Measurements from ENCODE around the gene NDUFA7.
"Not testable (repeated sequence)": the region's sequence is repeated elsewhere in the genome, so short reads cannot be mapped to it uniquely, and the experiment has no call there.

NDUFA7 gene

GRCh38 chr19:8341504-8341903, 20.3 kb upstream of the NDUFA7 start:
- DNase-seq (ENCODE audit: low read depth) = not testable (repeated sequence)

- DNase-seq (ENCODE audit: low read depth) = no peak
Observed at GRCh38 chr19:8340341-8341096, 19.3 kb upstream of the NDUFA7 start.

GRCh38 chr19:8338835-8339234, 17.7 kb upstream of the NDUFA7 start:
- DNase-seq (ENCODE audit: low read depth) = no peak

GRCh38 chr19:8337728-8338127, 16.6 kb upstream of the NDUFA7 start:
- no peak for DNase-seq (ENCODE audit: low read depth)

GRCh38 chr19:8336660-8337059, 15.5 kb upstream of the NDUFA7 start:
- DNase-seq (ENCODE audit: low read depth) = no peak

- no peak for DNase-seq (ENCODE audit: low read depth)
Observed at GRCh38 chr19:8336072-8336569, 14.9 kb upstream of the NDUFA7 start.

GRCh38 chr19:8335343-8336071, 14.3 kb upstream of the NDUFA7 start:
- DNase-seq (ENCODE audit: low read depth) = no peak

GRCh38 chr19:8334458-8335342, 13.5 kb upstream of the NDUFA7 start:
- DNase-seq (ENCODE audit: low read depth) = no peak

- no peak for DNase-seq (ENCODE audit: low read depth)
Observed at GRCh38 chr19:8333767-8334457, 12.7 kb upstream of the NDUFA7 start.

GRCh38 chr19:8332976-8333766, 12.0 kb upstream of the NDUFA7 start:
- DNase-seq (ENCODE audit: low read depth) = no peak

- no peak for DNase-seq (ENCODE audit: low read depth)
Observed at GRCh38 chr19:8331263-8331845, 10.2 kb upstream of the NDUFA7 start.

- DNase-seq (ENCODE audit: low read depth) = no peak
Observed at GRCh38 chr19:8329996-8330395, 8.8 kb upstream of the NDUFA7 start.

- DNase-seq (ENCODE audit: low read depth) = no peak
Observed at GRCh38 chr19:8325454-8325853, 4.3 kb upstream of the NDUFA7 start.

GRCh38 chr19:8324186-8325050, 3.2 kb upstream of the NDUFA7 start:
- DNase-seq (ENCODE audit: low read depth) = no peak

GRCh38 chr19:8323781-8324185, 2.6 kb upstream of the NDUFA7 start:
- no peak for DNase-seq (ENCODE audit: low read depth)

- no peak for DNase-seq (ENCODE audit: low read depth)
Observed at GRCh38 chr19:8322638-8322997, 1.4 kb upstream of the NDUFA7 start.

- no peak for DNase-seq (ENCODE audit: low read depth)
Observed at GRCh38 chr19:8321986-8322637, 937 bp upstream of the NDUFA7 start.

GRCh38 chr19:8320564-8321066, 560 bp downstream of the NDUFA7 start:
- DNase-seq (ENCODE audit: low read depth) = no peak
